Left cardiac atrium (tissue), 4 donors: ENCODE results near the gene TMEM174. TPM values are rescaled to one million over a fixed set of nuclear protein-coding genes. Genes with fewer than 3 reads are reported as not detected.
A peak's percentile ranks its signal among the peaks of the same experiment; 100 is the strongest.
"Not testable (repeated sequence)": the region's sequence is repeated elsewhere in the genome, so short reads cannot be mapped to it uniquely, and the experiment has no call there.

Experiments used
- ATAC-seq, 2 donors: fragments of 200-7000 bp; cut with Tn5 transposase; one replicate each; pipeline ENCODE4 v1.9.1; 2020; ENCODE audit warnings: mild to moderate bottlenecking in 2 of 2, moderate library complexity in 2 of 2
- DNase-seq: peaks from one replicate; pipeline ENCODE4 v3.0.0-alpha.2; 2020
- intact Hi-C, 2 donors: fragments of 100-400 bp; cut with DNase I; formaldehyde crosslinking; loops; one replicate each; pipeline versions ENCODE4 v1.14.1 to v1.15.1; 2022 to 2023
- total RNA-seq, 2 donors: library from RNA; stranded (reverse); fragmentation: NEBNext Ultra II Directional; extraction: Animal tissue kit (Norgen Biotek cat#: 25700); gene quantifications; one replicate each; pipeline ENCODE4 v1.2.1, GENCODE V29; 2021
- donor health status: DM: no; HTN: yes; CAD: no.
- donor health status: DM: no; HTN: yes; CAD: no; lungs with severe emphysema.
- donor health status: DM: yes; HTN: yes; CAD: no.
- donor health status: Dilated cardiomyopathy.

The TMEM174 gene
- total RNA-seq, 2 donors from 2014 or later: not detected

DNA sequence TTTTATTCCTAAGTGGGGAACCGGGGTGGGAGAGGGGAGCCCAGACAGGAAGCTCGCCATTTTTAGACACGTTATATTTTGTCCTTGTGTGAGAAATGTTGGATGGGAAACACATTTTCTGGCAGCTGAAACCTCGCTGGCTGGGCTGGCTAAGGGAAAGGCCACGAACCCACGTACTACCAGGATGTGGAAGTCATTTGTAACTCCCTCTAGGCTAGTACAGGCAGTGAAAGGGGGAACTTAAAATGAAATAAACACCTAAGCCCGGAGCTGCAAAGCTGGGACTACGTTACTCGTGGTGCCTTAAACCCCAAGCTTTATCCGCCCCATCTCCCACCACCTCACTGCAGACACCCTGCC is 42.5 kb downstream of the TMEM174 start:
- DNase-seq: no peak
- ATAC-seq: peak; percentile 7 to 39
- intact Hi-C loops: loop anchor here (5.0 to 10.0 kb wide), 3 partner anchors 59 to 237 kb away; partner anchors contain the start of gene FOXD1 (in 1 of the 2)

DNA sequence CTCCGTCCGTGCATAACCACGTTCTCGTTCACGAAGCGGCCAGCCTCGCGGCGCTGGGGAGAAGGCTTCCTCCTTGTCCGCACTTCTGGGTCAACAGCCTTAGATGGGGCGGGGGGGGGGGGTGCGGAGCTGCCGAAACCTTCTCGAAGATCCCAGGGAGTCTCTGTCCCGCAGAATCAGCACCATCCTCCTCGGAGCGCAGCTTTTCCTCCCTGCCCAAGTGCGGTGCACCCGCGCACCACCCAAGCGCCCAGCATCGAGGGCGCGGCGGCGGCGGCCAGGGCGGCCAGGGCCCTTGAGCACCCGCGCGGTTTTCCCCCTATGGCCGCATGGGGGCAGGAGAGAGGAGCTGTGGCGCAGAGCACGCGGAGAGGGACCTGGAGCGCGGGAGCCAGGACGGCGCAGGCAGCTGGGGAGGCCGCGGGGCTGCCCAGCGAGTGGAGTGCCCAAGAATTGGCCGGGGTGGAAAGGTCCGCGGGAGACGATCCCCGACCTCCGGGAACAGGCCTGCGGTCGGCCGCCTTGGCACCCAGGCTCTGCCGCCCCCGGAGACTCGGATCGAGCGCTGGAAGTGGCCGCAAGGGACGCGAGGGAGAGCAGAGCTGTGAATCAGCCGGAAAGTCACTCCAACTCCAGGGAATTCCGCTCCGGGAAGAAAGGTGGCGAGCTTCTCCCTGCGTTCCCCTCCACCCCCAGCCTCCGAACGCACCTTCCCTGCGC is 43.1 kb downstream of the TMEM174 start:
- DNase-seq: peak; percentile 76
- ATAC-seq: peak; percentile 99 to 100
- intact Hi-C loops: loop anchor here (5.0 to 10.0 kb wide), 3 partner anchors 59 to 236 kb away; partner anchors contain the start of gene FOXD1 (in 1 of the 2)

DNA sequence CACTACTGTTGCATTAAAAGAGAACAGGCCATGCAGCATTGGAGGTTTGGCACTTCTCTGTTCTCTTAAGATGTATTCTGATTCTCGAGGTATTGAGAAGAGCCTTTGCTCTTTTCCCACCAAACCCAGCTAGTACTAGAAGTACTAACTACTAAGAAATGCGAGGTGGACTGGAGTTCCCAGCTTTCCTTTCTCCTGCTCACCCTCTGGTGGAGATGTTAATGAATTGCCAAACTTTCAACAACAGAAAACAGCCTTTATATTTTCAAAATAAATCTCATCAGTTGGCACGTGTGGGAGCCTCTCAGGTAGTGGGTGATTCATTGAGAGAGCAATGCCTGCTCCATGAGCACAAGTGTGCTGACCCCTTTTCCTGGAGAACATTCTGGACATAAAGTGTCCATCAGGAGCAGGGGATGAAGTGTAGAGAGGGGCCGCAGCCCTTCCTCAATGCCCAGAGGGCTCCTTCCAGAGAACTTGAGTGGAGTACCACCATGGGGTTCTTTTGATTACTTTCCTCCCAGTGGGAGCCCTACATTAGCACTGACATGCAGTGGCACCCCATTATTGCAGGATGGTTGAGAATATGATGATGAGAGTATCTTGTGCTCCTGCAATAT is 45.7 kb downstream of the TMEM174 start:
- intact Hi-C loops: loop anchor here (5.0 to 10.0 kb wide), 3 partner anchors 56 to 234 kb away; partner anchors contain the start of gene FOXD1 (in 1 of the 2)
- DNase-seq: no peak
- no peak for ATAC-seq

DNA sequence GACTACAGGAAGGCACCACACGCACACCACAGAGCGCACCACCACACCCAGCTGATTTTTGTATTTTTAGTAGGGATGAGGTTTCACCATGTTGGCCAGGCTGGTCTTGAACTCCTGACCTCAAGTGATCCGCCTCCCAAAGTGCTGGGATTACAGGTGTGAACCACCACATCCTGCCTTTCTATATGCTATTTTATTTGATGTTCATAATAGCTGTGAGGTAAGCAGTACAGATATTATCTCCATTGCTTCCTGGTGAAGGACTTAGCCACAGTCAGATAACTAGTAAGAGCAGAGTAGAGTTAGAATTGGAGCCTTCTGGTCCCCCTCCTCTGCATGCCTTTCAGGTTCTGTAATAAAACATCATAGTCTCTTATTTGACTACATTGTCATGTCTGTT is 46.3 kb downstream of the TMEM174 start:
- intact Hi-C loops: loop anchor here (5.0 to 10.0 kb wide), 3 partner anchors 55 to 233 kb away; partner anchors contain the start of gene FOXD1 (in 1 of the 2)
- ATAC-seq, DNase-seq: not testable (repeated sequence)

DNA sequence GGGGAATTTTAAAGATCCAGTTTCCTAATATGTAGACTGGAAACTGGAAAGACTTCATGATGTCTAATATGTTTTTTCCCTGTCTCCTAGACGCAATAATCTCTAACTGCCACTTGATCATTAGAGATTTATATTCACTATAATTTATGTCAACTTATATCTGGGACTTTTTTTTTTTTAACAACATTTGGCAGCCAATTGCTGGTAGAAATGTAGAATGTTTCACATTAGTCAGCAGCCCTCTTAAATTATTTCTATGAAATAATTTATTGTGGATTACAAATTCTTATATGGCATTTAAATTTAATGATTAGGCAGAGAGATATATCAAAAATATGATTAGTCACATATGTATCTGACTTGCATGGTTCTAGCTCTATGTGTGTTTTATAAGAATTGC is 48.2 kb downstream of the TMEM174 start:
- intact Hi-C loops: no loop called here
- ATAC-seq: no peak
- no peak for DNase-seq

DNA sequence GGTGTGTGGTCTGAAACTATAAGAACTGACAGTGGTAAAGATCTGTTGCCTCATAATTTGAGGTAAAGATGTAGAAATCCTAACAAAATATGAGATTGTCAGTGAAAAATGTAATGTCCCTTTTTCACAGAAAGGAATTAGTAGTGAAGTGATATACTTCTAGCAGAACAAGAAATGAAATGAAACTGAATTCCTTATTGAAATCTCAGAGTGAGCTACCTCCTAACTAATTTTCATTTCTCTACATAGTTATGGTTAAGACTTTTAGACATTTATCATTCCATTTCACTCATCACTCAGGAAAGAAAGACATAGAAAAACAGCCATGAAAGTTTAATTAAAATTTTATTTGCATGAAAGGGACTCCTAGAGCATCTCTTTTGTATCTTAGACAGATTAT is 48.7 kb downstream of the TMEM174 start:
- intact Hi-C loops: no loop called here
- ATAC-seq (no peak), DNase-seq (no peak)

DNA sequence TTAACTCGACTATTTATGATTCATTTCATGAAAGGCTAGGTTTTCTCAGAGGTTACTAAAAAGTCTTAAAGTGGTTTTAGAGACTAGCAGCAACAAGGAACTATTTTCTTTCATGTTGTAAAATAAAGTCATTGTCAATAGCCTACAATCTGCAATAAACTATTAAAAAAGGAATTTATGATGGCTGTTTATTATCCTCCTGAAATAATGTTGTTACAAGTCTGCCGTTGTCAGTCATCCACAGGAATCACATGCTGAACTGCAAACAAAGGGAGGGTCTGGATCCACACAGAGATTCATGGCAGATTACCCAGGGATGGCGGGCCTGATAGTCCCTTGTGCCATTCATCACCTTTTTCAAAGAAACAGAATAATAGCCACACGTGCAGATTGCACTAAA is 49.2 kb downstream of the TMEM174 start:
- no peak for DNase-seq
- intact Hi-C loops: no loop called here
- no peak for ATAC-seq

Other genes starting within 250 kb of the TMEM174 start
- 10 to 100 TPM; 19.2 to 25.6 TPM for gene FCHO2, start 217.2 kb upstream of the TMEM174 start, total RNA-seq
- under 1 TPM in 1 of 2 donors, not detected in 1; 0.21 TPM for gene TMEM171, start 52.6 kb upstream of the TMEM174 start, total RNA-seq